Mesenteric fat pad (tissue), 1 donor: ENCODE measurements around the gene KCNT1. TPM values are rescaled to one million over a fixed set of nuclear protein-coding genes. Genes with fewer than 3 reads are reported as not detected.

Experiments
- DNase-seq: peaks from one replicate; pipeline ENCODE4 v3.0.0-alpha.2; 2020; ENCODE audit warnings: low spot score
- total RNA-seq: library from RNA; stranded (reverse); fragmentation: NEBNext Ultra II Directional; extraction: Animal tissue kit (Norgen Biotek cat#: 25700); gene quantifications from one replicate; pipeline ENCODE4 v1.2.1, GENCODE V29; 2021
- donor health status: DM: yes; HTN: yes; CAD: no.

KCNT1 gene
- total RNA-seq, 1 donor from 2014 or later = 0.06 TPM

GRCh38 chr9:135724186-135724787 lies 22.3 kb downstream of the KCNT1 start:
- DNase-seq = no peak

GRCh38 chr9:135726138-135726853 lies 24.3 kb downstream of the KCNT1 start:
- DNase-seq = no peak

DNA sequence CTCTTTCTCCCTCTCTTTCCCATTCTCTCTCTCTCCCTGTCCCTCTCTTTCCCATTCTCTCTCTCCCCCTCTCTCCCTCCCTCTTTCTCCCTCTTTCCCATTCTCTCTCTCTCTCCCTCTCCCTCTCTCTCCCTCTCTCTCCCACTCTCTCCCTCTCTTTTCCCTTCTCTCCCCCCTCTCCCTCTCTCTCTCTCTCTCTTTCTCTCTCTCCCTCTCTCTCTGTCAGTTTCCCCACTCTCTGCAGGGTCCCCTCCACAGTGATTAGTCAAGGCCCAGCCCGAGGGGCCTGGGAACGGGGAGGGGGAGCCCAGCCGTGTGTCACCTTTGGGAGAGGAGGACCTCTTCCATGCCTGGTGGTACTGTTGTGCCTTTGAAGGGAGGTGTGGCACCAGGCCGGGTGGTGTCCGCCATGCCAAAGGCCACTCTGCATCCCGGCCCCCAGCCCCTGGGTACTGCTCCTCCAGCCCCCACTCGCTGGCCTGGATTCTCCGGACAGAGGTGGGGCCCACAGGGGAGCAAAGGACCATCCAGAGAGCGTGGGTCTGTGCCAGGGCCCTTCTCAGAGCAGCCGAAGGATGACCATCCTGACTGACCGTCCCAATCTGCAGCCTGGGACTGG lies 25.4 kb downstream of the KCNT1 start:
- no peak for DNase-seq

- DNase-seq = no peak
Observed at GRCh38 chr9:135728436-135729110, 26.6 kb downstream of the KCNT1 start.

DNA sequence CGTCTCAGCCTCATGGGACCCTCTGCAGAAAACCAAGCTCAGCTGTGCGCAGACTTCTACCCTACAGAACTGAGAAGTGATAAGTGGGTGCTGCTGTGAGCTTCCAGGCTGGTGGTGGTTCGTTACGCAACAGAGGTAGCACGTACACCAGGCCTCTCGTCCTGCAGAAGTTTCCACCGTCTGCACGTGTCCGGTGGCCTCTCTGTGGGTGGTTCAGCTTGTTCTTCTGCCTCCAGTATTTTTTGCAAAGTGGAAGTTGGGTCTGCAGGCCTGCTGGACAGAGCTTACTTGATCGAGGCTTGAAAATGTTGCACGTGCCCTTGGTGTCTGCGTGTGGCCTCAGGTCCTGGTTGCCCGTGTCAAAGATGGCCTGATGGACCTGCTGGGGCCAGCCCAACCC lies 27.5 kb downstream of the KCNT1 start:
- no peak for DNase-seq

- DNase-seq = no peak
Observed at GRCh38 chr9:135731454-135731853, 29.5 kb downstream of the KCNT1 start.

DNA sequence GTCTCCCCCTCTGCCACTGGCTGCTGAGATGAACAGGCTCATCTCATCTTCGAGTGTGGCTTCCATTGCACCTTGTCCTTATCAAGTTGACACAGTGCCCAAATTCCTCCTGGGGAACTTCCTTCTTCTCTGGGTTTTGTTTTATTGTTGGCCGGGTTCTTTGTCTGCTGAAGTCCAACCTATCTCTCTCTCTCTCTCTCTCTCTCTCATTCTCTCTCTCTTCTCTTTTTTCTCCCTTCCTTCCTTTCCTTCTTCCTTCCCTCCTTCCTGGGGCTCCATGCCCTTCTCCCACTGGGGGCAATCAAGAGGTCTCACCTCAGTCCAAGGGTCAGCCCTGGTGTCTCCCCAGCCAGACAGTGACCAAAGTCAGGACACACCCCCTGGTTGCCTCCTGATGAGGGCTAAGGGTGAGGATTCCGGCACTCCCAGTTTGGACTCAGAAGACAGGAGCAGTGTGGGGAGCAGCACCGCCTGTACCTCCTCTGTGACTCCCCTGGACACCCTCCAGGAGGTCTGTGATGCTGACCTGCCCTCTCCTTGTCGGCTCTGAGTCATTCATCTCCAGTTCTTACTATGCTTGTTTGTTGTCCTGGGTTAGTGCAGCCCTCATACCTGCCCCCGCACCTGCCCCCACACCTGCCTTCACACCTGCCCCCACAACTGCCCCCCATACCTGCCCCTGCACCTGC lies 30.7 kb downstream of the KCNT1 start:
- DNase-seq = no peak

- no peak for DNase-seq
Observed at GRCh38 chr9:135734616-135735144, 32.7 kb downstream of the KCNT1 start.

GRCh38 chr9:135736272-135736978 lies 34.4 kb downstream of the KCNT1 start:
- no peak for DNase-seq

DNA sequence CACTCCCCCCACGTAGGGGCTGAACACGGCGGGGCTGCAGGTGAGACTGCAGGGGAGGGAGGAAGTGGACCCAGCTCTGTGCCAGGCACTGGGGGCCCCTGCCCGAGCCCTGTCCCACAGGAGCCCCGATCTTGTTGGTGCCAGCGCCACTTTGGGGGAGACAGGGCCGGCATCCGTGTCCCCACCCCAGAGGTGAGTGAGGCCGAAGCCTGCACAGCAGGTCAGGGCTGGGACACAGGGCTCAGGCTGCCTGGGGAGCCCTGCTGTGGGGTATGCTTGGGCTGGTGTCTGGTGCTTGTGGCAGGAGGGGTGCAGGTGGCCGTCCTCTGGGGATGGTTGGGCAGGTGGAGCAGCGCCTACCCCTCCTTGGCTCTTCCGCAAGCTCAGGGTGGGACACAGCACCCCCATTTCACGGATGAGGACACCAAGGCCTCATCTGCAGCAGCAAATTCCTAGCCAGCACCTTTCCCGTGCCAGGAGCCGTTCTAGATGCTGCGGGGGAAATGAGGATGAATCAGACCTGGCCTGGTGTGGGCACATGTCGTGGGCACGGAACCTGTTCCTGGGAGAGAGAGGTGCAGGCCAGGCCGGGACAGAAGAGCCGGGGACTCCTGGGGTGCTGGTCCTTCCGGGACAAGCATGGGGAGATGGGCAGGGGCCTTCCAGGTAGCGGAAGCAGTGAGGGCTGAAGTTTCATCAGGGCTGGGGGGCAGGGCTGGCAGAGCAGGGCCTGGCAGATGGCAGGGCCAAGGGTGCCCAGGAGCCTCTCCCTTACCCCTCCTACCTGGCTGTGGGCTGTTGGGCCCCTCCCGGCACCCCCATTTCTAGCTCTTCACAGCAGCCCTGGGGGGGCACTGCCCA lies 35.2 kb downstream of the KCNT1 start:
- no peak for DNase-seq

- no peak for DNase-seq
Observed at GRCh38 chr9:135737840-135738521, 36.0 kb downstream of the KCNT1 start.

DNA sequence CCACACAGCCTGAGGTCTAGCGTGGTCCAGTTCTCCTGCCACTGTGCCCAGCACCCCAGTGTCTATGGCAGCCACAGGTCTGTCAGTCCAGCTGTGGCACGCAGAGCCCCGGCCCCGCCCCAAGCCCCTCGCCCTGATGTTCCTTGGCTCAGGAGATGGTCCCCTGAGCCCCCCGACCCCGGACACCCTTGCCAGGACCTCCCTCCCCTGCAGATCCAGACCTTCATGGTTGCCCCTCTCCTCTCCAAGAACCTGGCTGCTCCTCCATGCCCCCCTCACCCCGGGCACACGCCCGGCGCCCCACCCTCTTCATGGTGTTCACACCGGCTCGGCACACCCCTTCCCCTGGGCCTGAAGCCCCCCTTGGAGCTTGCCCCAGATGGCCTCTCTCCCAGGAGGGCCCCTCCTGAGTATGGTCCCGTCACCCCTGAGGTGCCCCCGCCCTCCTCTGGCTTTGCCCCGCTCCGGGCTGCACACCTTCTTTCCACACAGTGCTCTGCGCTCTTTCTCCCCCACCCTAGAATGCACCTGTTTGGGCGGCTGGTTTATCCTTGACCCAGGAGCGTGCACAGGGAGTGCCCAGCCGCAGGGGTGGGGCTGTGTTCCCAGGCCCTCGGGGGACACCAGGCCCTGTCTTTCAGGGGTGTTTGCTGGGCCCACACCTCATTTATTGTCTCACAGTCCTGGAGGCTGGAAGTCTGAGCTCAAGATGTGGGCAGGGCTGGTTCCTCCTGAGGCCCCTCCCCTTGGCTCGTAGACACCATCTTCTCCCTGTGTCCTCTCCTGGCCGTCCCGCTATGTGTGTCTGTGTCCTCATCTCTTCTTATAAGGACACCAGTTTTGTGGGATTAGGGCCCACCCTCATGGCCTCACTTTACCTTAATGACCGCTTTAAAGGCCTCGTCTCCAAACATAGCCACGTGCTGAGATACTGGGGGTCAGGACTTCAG lies 37.6 kb downstream of the KCNT1 start:
- DNase-seq = no peak

DNA sequence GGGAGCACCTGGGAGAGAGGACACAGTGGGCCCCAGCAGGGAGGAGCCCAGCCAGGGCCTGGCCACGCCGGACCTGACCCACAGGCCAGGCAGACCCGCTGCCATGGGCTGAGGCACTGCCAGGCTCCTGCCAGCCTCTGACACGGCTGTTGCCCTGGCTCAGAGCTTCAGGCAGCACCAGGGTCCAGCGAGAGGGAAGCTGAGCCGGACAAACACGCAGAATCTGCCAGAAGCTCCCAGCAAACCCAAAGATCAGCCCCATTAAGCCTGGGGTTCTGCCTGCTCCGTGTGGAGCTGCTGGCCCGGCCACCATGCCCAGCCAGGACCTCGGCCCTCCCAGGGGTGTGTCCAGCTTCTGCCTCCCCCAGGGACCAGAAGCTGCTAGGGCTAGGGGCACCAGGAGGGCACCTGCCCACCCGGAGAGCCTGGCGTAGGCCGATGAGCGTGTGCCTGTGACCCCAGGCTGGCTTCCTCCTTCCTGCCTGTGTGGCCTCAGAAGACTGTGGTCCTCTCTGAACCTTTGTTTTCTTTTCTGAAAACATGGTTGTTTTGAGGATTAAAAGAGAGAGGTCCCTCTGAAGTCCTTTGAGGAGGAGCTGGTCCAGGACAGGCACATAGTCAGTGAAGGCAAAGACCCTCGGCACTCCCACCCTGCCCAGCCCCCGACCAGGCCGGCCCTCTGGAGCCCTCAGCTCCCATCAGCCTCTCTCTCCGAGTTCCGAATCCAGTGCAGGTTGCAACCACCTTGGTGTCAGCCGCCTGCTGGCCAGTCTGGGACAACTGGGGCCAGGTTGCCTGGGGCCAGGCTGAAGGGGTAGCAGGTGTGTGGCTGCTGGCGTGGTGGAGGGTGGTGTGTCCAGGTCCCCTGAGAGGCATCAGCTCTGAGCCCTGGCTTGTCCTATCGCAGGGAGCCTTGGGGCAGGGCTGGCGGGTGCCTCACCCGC lies 39.6 kb downstream of the KCNT1 start:
- no peak for DNase-seq

DNA sequence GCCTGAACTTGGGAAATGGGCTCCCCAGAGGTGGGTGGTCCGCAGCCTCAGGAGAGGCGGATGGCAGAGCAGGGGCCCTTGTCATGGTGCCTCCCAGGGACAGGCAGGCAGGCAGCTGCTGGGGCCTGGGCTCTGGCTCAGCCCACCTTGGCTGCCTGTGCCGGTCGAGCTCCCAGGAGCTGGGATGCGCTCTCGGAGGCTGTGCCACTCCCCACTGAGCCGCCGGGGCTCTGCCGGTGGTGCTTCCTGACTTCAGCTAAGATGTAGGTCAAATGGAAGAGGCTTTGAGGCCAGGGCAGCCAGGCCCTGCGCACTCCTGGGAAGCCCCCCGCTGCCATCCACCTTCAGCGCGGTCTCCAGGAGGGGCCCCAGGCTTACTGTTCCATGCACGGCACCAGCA lies 41.0 kb downstream of the KCNT1 start:
- no peak for DNase-seq

DNA sequence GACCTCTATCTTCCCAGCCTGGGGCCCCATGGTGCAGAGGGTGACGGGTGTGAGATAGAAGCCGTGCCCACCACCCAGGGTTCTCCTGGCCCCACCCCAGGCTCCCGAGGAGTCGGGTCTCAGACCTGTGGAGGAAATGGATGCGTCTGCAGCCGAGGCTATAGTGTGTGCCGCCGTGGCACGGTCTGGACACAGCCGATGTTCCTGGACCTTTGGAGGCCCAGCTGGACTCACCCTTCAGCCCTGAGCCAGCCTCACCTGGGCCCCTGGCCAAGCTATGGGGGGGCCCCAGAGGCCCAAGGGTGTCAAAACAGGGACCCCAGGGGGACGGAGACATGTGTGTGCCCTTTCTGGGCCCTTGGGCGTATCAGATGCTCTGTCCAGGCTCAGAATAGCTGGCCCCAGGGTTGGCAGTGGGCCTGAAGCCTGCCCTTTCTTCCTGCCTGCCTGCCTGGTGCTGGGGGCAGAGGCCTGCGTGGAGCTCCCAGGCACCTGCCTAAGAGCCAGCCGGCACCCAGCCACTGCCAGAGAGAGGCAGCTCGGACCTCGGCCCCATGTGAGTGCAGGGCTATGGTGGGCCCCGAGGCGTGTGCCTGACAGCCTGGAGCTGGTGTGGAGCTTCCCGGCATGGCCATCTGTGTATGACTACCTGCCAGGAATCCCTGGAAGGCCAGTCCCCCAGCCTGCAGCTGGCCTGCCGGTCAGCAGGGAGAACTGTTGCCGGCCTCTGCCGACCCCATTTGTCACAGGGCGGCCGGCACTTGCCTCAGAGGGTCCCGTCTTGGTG lies 41.8 kb downstream of the KCNT1 start:
- DNase-seq = no peak
